Psoas muscle (tissue), 8 donors: ENCODE results near the gene LARP1B. TPM values are rescaled to one million over a fixed set of nuclear protein-coding genes. Genes with fewer than 3 reads are reported as not detected.
"Not testable (repeated sequence)": the region's sequence is repeated elsewhere in the genome, so short reads cannot be mapped to it uniquely, and the experiment has no call there.

ENCODE experiments used
- ATAC-seq, 4 donors: fragments of 200-7000 bp; cut with Tn5 transposase; one replicate each; pipeline ENCODE4 v1.9.1; 2020; ENCODE audit warnings: moderate library complexity in 3 of 4, mild to moderate bottlenecking in 2 of 4
- DNase-seq, 2 donors: peaks; one replicate each; pipeline ENCODE4 v3.0.0-alpha.2; 2020
- H3K27ac ChIP-seq: fragments of 200-600 bp; one replicate; pipeline ENCODE4 v1.8.0; 2022
- H3K27me3 ChIP-seq, 3 donors: fragments of 200-600 bp in 1 of 3; one replicate each; pipeline versions ENCODE4 v1.6.1 to v1.8.0; 2013 to 2022; ENCODE audit warnings: low read length in 2 of 3, mild to moderate bottlenecking in 2 of 3, moderate library complexity in 1 of 3; ENCODE audit not compliant: insufficient read depth in 3 of 3
- H3K36me3 ChIP-seq, 2 donors: fragments of 200-600 bp in 1 of 2; one replicate each; pipeline versions ENCODE4 v1.6.1 to v1.8.0; 2013 to 2022; ENCODE audit warnings: low read depth in 1 of 2, mild to moderate bottlenecking in 1 of 2, moderate library complexity in 1 of 2; ENCODE audit not compliant: insufficient read depth in 1 of 2
- H3K4me1 ChIP-seq: fragments of 200-600 bp; one replicate; pipeline ENCODE4 v1.8.0; 2022
- H3K4me3 ChIP-seq: fragments of 200-600 bp; one replicate; pipeline ENCODE4 v1.8.0; 2022; ENCODE audit warnings: mild to moderate bottlenecking
- H3K9me3 ChIP-seq: fragments of 200-600 bp; one replicate; pipeline ENCODE4 v1.8.0; 2022
- CTCF ChIP-seq: fragments of 200-600 bp; IDR thresholded peaks from one replicate; pipeline ENCODE4 v1.8.0; 2022; ENCODE audit warnings: antibody characterized with exemption
- WGBS, 3 donors: extraction: QIAGEN DNeasy Blood & Tissue Kit; methylation state at CpG; one replicate each; pipeline versions ENCODE4 v1.1.6 to v1.1.7; 2013; 5-methylcytosine and 5-hydroxymethylcytosine counted together
- intact Hi-C, 2 donors: fragments of 100-400 bp; cut with DNase I; formaldehyde crosslinking; loops; one replicate each; pipeline versions ENCODE4 v1.11.0 to v1.14.2; 2022
- polyA plus RNA-seq, 3 donors: library from polyadenylated mRNA; stranded (reverse); fragments of 200-250 nt; gene quantifications; one replicate each; pipeline ENCODE4 v1.2.3, GENCODE V29; 2013
- total RNA-seq, 4 donors: library from RNA; stranded (reverse); fragmentation: NEBNext Ultra II Directional in 2 of 4; extraction: Animal tissue kit (Norgen Biotek cat#: 25700) in 2 of 4; gene quantifications; one replicate each; pipeline versions ENCODE4 v1.2.1 to v1.2.4, GENCODE V29; 2021 to 2023
- donor health status: healthy with polysubstance abuse.
- donor health status: DM: no; HTN: no; CAD: no; lungs with moderate emphysema.
- donor health status: Bipolar disorder and iron deficiency.
- donor health status: healthy.
- donor health status: DM: yes; HTN: yes; CAD: no.
- donor health status: DM: no; HTN: no; CAD: no.
- donor health status: DM: no; HTN: no; CAD: no.
- donor health status: DM: yes; HTN: yes; CAD: no.

LARP1B gene
- total and polyA plus RNA-seq, 7 donors = 8.3 to 23.6 (median 16.6) TPM

GRCh38 chr4:128241425-128241913 lies 180.4 kb downstream of the LARP1B start:
- WGBS, 3 donors = 37 to 43% (median 40%) methylated on average over 3 of the region's 3 CpGs
- no peaks in the 10 kb centered on the region for H3K4me1 ChIP-seq
- H3K36me3 ChIP-seq = no peaks in the 10 kb centered on the region
- no peak for TF ChIP-seq CTCF
- H3K9me3 ChIP-seq = no peaks in the 10 kb centered on the region
- no peaks in the 10 kb centered on the region for H3K27me3 ChIP-seq
- DNase-seq (peak in 1 of 2 donors; percentile 19), ATAC-seq (peak in 2 of 4 donors; percentile 24 to 54)
- intact Hi-C loops = no loop called here
- no peak overlapping the region for H3K27ac ChIP-seq
- H3K4me3 ChIP-seq = no peak overlapping the region

GRCh38 chr4:128241981-128242380 lies 180.9 kb downstream of the LARP1B start:
- Histone ChIP-seq H3K9me3 (no peaks in the 10 kb centered on the region), H3K27me3 (no peaks in the 10 kb centered on the region), H3K36me3 (no peaks in the 10 kb centered on the region), H3K27ac (no peak overlapping the region), H3K4me3 (no peak overlapping the region), H3K4me1 (no peaks in the 10 kb centered on the region)
- DNase-seq (no peak), ATAC-seq (no peak)
- intact Hi-C loops = no loop called here
- WGBS, 3 donors = 65 to 74% (median 67%) methylated on average over 3 of the region's 3 CpGs
- TF ChIP-seq CTCF = no peak

- 93 to 99% (median 95%) methylated on average over 4 of the region's 4 CpGs for WGBS, 3 donors
Observed at GRCh38 chr4:128242601-128243000, 181.5 kb downstream of the LARP1B start.

GRCh38 chr4:128244379-128244778 lies 183.3 kb downstream of the LARP1B start:
- Histone ChIP-seq H3K27ac (no peak overlapping the region), H3K36me3 (no peaks in the 10 kb centered on the region), H3K4me3 (no peak overlapping the region), H3K4me1 (no peaks in the 10 kb centered on the region), H3K27me3 (no peaks in the 10 kb centered on the region), H3K9me3 (no peaks in the 10 kb centered on the region)
- DNase-seq = no peak
- no peak for ATAC-seq
- 89 to 98% (median 91%) methylated on average over 2 of the region's 2 CpGs for WGBS, 3 donors
- no peak for TF ChIP-seq CTCF
- intact Hi-C loops = no loop called here

More at GRCh38 chr4:128242601-128243000, 181.5 kb downstream of the LARP1B start:
- Histone ChIP-seq H3K4me1 (no peaks in the 10 kb centered on the region), H3K36me3 (no peaks in the 10 kb centered on the region), H3K4me3 (no peak overlapping the region), H3K27ac (no peak overlapping the region), H3K9me3 (no peaks in the 10 kb centered on the region), H3K27me3 (no peaks in the 10 kb centered on the region)
- intact Hi-C loops = no loop called here
- TF ChIP-seq CTCF = no peak
- DNase-seq (no peak), ATAC-seq (no peak)

GRCh38 chr4:128245391-128245790 lies 184.3 kb downstream of the LARP1B start:
- H3K9me3 ChIP-seq, H3K4me3 ChIP-seq, intact Hi-C loops, ATAC-seq, H3K27me3 ChIP-seq, H3K27ac ChIP-seq, DNase-seq, H3K36me3 ChIP-seq, H3K4me1 ChIP-seq: not testable (repeated sequence)
- WGBS, 3 donors = 82 to 84% (median 83%) methylated on average over 5 of the region's 5 CpGs
